ENCODE results near the gene GPATCH8. TPM values are rescaled to one million over a fixed set of nuclear protein-coding genes. Genes with fewer than 3 reads are reported as not detected.

The GPATCH8 gene
- total and polyA plus RNA-seq, 2 of the 8 experiments (the other 6 are each of a cell fraction or from before 2014, with no cell fraction given) = 20.5 to 58.1 TPM

GRCh38 chr17:44349553-44350070 lies 153.6 kb downstream of the GPATCH8 start (continued):
- TF ChIP-seq EP300 (IDR thresholded peaks at IDR 0.05; ENCODE audit: borderline replicate concordance in 1 of 2, low read depth in 2 of 2, low read length in 2 of 2) (no peak), POLR2A (IDR thresholded peaks at IDR 0.05; ENCODE audit: control extremely low read depth in 1 of 2, low read depth in 2 of 2, low read length in 2 of 2) (no peak), CHD2 (IDR thresholded peaks at IDR 0.05; ENCODE audit: low read length) (no peak), CBX8 (IDR thresholded peaks at IDR 0.05; ENCODE audit: borderline replicate concordance, low read depth, low read length) (no peak), RAD21 (IDR thresholded peaks at IDR 0.05 in 1 of 2, conservative IDR thresholded peaks at IDR 0.05 in 1 of 2; ENCODE audit: low read depth in 2 of 2, low read length in 2 of 2) (no peak), ZNF274 (IDR thresholded peaks at IDR 0.05; ENCODE audit: borderline replicate concordance, extremely low read depth, low read length) (no peak)

All from H1 (cell line).